Testis (tissue), 2 donors: ENCODE results near the gene GPR146.
"Not testable (repeated sequence)": the region's sequence is repeated elsewhere in the genome, so short reads cannot be mapped to it uniquely, and the experiment has no call there.

ENCODE experiments used
- POLR2A ChIP-seq: fragments of 450-650 bp; IDR thresholded peaks from one replicate; pipeline ENCODE4 v1.6.1; 2017; ENCODE audit warnings: antibody characterized with exemption, mild to moderate bottlenecking, moderate library complexity
- TF ChIP-seq, protein P1 (sequence below), 3 experiments: fragments of 450-650 bp in 2 of 3; fragments of 200-600 bp in 1 of 3; sonication (generic) in 1 of 3; IDR thresholded peaks; one replicate each; pipeline ENCODE4 v1.5.1; 2016 to 2019; ENCODE audit warnings: antibody characterized with exemption in 3 of 3, mild to moderate bottlenecking in 2 of 3, moderate library complexity in 1 of 3

GRCh38 chr7:1034769-1035168 is 9.6 kb upstream of the GPR146 start:
- TF ChIP-seq, protein P1, sequence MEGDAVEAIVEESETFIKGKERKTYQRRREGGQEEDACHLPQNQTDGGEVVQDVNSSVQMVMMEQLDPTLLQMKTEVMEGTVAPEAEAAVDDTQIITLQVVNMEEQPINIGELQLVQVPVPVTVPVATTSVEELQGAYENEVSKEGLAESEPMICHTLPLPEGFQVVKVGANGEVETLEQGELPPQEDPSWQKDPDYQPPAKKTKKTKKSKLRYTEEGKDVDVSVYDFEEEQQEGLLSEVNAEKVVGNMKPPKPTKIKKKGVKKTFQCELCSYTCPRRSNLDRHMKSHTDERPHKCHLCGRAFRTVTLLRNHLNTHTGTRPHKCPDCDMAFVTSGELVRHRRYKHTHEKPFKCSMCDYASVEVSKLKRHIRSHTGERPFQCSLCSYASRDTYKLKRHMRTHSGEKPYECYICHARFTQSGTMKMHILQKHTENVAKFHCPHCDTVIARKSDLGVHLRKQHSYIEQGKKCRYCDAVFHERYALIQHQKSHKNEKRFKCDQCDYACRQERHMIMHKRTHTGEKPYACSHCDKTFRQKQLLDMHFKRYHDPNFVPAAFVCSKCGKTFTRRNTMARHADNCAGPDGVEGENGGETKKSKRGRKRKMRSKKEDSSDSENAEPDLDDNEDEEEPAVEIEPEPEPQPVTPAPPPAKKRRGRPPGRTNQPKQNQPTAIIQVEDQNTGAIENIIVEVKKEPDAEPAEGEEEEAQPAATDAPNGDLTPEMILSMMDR (IDR thresholded peaks at IDR 0.05) = not testable (repeated sequence)
- not testable (repeated sequence) for TF ChIP-seq POLR2A
